ENCODE results near the gene OR2S2. TPM values are rescaled to one million over a fixed set of nuclear protein-coding genes. Genes with fewer than 3 reads are reported as not detected.

OR2S2 gene
- total and polyA plus RNA-seq, 2 of the 8 experiments (the other 6 are each of a cell fraction or from before 2014, with no cell fraction given) = not detected

DNA sequence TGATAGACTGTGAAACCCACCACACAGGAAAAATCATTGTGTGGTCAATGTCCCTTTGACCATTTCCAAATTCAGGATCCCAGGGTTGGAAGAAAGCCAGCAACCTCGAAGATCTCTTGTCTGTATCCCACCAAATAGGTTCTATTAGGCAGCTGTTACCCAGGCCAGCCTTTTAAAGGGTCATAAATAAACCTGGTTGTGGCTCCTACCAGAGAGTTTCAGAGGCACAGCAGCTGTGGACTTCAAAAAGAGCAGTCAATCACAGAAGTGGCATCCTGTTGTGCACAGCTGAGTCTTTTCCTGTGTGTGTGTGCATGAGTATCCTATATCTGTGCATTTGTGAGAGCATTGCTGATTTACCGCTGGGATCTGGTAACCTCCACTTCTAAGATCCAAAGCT is 23.7 kb upstream of the OR2S2 start:
- FAIRE-seq = no peak
- H3K79me2 ChIP-seq (ENCODE audit: control insufficient read depth in 1 of 2, insufficient read depth in 2 of 2, low read length in 2 of 2) = no peaks in the 10 kb centered on the region
- H3K9me3 ChIP-seq (ENCODE audit: insufficient read depth in 2 of 2, low read depth in 1 of 2, low read length in 1 of 2) = no peaks in the 10 kb centered on the region
- no peaks in the 10 kb centered on the region for H4K20me1 ChIP-seq (replicated peaks in 1 of 2; ENCODE audit: control insufficient read depth in 1 of 2, insufficient read depth in 2 of 2, low read length in 2 of 2)
- CTCF ChIA-PET (ENCODE audit: partially characterized antibody) = interaction anchor here (0.8 to 4.3 kb wide), 3 partner anchors 9 to 27 kb away, joined by 3 to 30 read pairs (median 12); no protein-coding TSS in a partner anchor
- no peak overlapping the region for H2BK5ac ChIP-seq (ENCODE audit: low read depth, low read length)
- no peak overlapping the region for H3K4ac ChIP-seq (replicated peaks; ENCODE audit: insufficient read length, low read depth, low read length)
- no peak overlapping the region for H3K14ac ChIP-seq (ENCODE audit: insufficient read length)
- no peak for TF ChIP-seq RFX5 (IDR thresholded peaks at IDR 0.05; ENCODE audit: borderline replicate concordance, low read depth, low read length)
- TF ChIP-seq SP4 (IDR thresholded peaks at IDR 0.05; ENCODE audit: low read length) = no peak
- no peak for TF ChIP-seq CREB1 (IDR thresholded peaks at IDR 0.05)
- no peak for TF ChIP-seq GTF2F1 (IDR thresholded peaks at IDR 0.05; ENCODE audit: borderline replicate concordance, low read depth, low read length)
- no peak for TF ChIP-seq SIN3A (conservative IDR thresholded peaks at IDR 0.05 in 1 of 2, IDR thresholded peaks at IDR 0.05 in 1 of 2; ENCODE audit: low read depth in 1 of 2, low read length in 2 of 2)
- no peak for TF ChIP-seq TBP (IDR thresholded peaks at IDR 0.05; ENCODE audit: low read depth, low read length)
- TF ChIP-seq, protein P1, sequence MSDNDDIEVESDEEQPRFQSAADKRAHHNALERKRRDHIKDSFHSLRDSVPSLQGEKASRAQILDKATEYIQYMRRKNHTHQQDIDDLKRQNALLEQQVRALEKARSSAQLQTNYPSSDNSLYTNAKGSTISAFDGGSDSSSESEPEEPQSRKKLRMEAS (IDR thresholded peaks at IDR 0.05) = no peak
- no peak for TF ChIP-seq JUND (IDR thresholded peaks at IDR 0.05; ENCODE audit: low read length)
- no peak for TF ChIP-seq KDM1A (IDR thresholded peaks at IDR 0.05; ENCODE audit: borderline replicate concordance, low read length)
- no peak for TF ChIP-seq SUZ12 (IDR thresholded peaks at IDR 0.05; ENCODE audit: low read length)
- TF ChIP-seq RAD21 (IDR thresholded peaks at IDR 0.05 in 1 of 2, conservative IDR thresholded peaks at IDR 0.05 in 1 of 2; ENCODE audit: low read depth in 2 of 2, low read length in 2 of 2) = no peak
- TF ChIP-seq KDM4A (IDR thresholded peaks at IDR 0.05; ENCODE audit: low read depth, low read length, severe bottlenecking) = no peak
- TF ChIP-seq RNF2 (IDR thresholded peaks at IDR 0.05; ENCODE audit: borderline replicate concordance, low read depth, low read length, missing control alignments, poor library complexity, severe bottlenecking) = no peak
- no peak overlapping the region for H4K8ac ChIP-seq (ENCODE audit: extremely low read depth, insufficient read depth, low read length)
- H3K27me3 ChIP-seq (replicated peaks in 1 of 4; ENCODE audit: control insufficient read depth in 3 of 4, extremely low read depth in 1 of 4, insufficient read depth in 3 of 4, low read length in 3 of 4) = no peaks in the 10 kb centered on the region
- H3K36me3 ChIP-seq (ENCODE audit: control insufficient read depth in 2 of 4, insufficient read depth in 4 of 4, low read length in 3 of 4) = no peaks in the 10 kb centered on the region
- H2AFZ ChIP-seq (ENCODE audit: low read length) = 0 out of 2 replicates have a peak overlapping the region, but pooled peaks have one; percentile 32
- no peaks in the 10 kb centered on the region for H3K79me1 ChIP-seq (ENCODE audit: low read depth, low read length)
- H3K56ac ChIP-seq (replicated peaks; ENCODE audit: insufficient read length, low read depth, low read length) = no peak overlapping the region
- no peak overlapping the region for H3K18ac ChIP-seq (ENCODE audit: extremely low read depth, low read length)
- no peak overlapping the region for H3K4me3 ChIP-seq (ENCODE audit: extremely low read depth in 1 of 4, insufficient read depth in 2 of 4, low read depth in 3 of 4, low read length in 4 of 4)
- DNase-seq (ENCODE audit: low read depth in 1 of 2, low spot score in 2 of 2) = no peak
- POLR2A ChIA-PET (ENCODE audit: partially characterized antibody) = no interaction called here
- WGBS, 2 experiments (ENCODE audit: extremely low coverage in 1 of 2, insufficient coverage in 1 of 2, insufficient read length in 1 of 2, insufficient replicate concordance in 2 of 2, low coverage in 1 of 2, low lambda C conversion rate in 2 of 2, missing lambda C conversion rate in 1 of 2) = 44% methylated on average over 2 of the region's 2 CpGs; no CpG with 5 or more reads in 1 of the 2 experiments
- H2AK5ac ChIP-seq (ENCODE audit: low read depth, low read length) = no peak overlapping the region
- no peak overlapping the region for H3K27ac ChIP-seq (ENCODE audit: low read depth, low read length)
- no peak overlapping the region for H2BK20ac ChIP-seq (ENCODE audit: low read length)
- no peaks in the 10 kb centered on the region for H3K23me2 ChIP-seq (ENCODE audit: low read depth, low read length)
- no peak overlapping the region for H2BK120ac ChIP-seq (replicated peaks; ENCODE audit: low read depth, low read length)
- H3K4me1 ChIP-seq (replicated peaks in 1 of 4; ENCODE audit: control insufficient read depth in 3 of 4, insufficient read depth in 4 of 4, low read length in 3 of 4) = no peaks in the 10 kb centered on the region
- H4K91ac ChIP-seq (replicated peaks; ENCODE audit: insufficient read length, low read length) = no peak overlapping the region
- H2BK12ac ChIP-seq (ENCODE audit: low read depth, low read length) = no peak overlapping the region
- no peak overlapping the region for H3K9ac ChIP-seq (replicated peaks in 1 of 4; ENCODE audit: extremely low read depth in 1 of 4, low read depth in 3 of 4, low read length in 3 of 4)
- H4K5ac ChIP-seq (ENCODE audit: insufficient read length, low read depth, low read length) = no peak overlapping the region
- H2BK15ac ChIP-seq (ENCODE audit: low read length) = no peak overlapping the region
- no peak overlapping the region for H3K4me2 ChIP-seq (ENCODE audit: insufficient read depth in 1 of 2, low read depth in 2 of 2, low read length in 2 of 2)
- H3K23ac ChIP-seq (ENCODE audit: insufficient read length) = no peak overlapping the region

All from H1 (cell line).